ENCODE measurements around the gene ANAPC16.

The ANAPC16 gene

GRCh38 chr10:72215611-72216549 lies at the start of gene ANAPC16, which contains the start of gene ASCC1:
Gene ANAPC16, plus strand, starts transcription at chr10:72216012. Its CDS starts 7,903 bp downstream, at chr10:72223915.
Gene ASCC1, minus strand, starts transcription at chr10:72216276. Its CDS starts 2,978 bp downstream, at chr10:72213298.
- H3K36me3 ChIP-seq (ENCODE audit: control insufficient read depth in 5 of 5, insufficient read depth in 5 of 5, low read length in 5 of 5): peaks cover 4 to 13% (median 6%) of the 10 kb centered on the region in 5 donors
- H3K27me3 ChIP-seq (ENCODE audit: control insufficient read depth in 5 of 5, insufficient read depth in 4 of 5, low read length in 5 of 5): no peaks in the 10 kb centered on the region
- peaks cover 3 to 37% (median 33%) of the 10 kb centered on the region in 5 donors for H3K4me1 ChIP-seq (ENCODE audit: control insufficient read depth in 5 of 5, insufficient read depth in 5 of 5, low read length in 5 of 5)
- H3K9ac ChIP-seq (ENCODE audit: low read length in 5 of 5): peak within 1 kb of the TSS; percentile 80 to 97 (median 92)
- H3K27ac ChIP-seq (ENCODE audit: low read depth, low read length): peak within 1 kb of the TSS; percentile 99
- no peaks in the 10 kb centered on the region for H3K9me3 ChIP-seq (ENCODE audit: control insufficient read depth in 5 of 5, low read length in 5 of 5)
- peak within 1 kb of the TSS; percentile 83 to 100 (median 96) for H3K4me3 ChIP-seq (ENCODE audit: low read depth in 1 of 5, low read length in 5 of 5)

GRCh38 chr10:72167118-72167517 lies 48.7 kb upstream of the ANAPC16 start:
- Histone ChIP-seq H3K9ac (ENCODE audit: low read length in 5 of 5) (no peak overlapping the region), H3K27me3 (ENCODE audit: control insufficient read depth in 5 of 5, insufficient read depth in 4 of 5, low read length in 5 of 5) (no peaks in the 10 kb centered on the region), H3K4me3 (ENCODE audit: low read depth in 1 of 5, low read length in 5 of 5) (no peak overlapping the region), H3K36me3 (ENCODE audit: control insufficient read depth in 5 of 5, insufficient read depth in 5 of 5, low read length in 5 of 5) (peaks cover 0 to 3% (median 0%) of the 10 kb centered on the region in 5 donors), H3K27ac (ENCODE audit: low read depth, low read length) (no peak overlapping the region), H3K9me3 (ENCODE audit: control insufficient read depth in 5 of 5, low read length in 5 of 5) (no peaks in the 10 kb centered on the region), H3K4me1 (ENCODE audit: control insufficient read depth in 5 of 5, insufficient read depth in 5 of 5, low read length in 5 of 5) (peaks cover 0 to 6% (median 2%) of the 10 kb centered on the region in 5 donors)

- Histone ChIP-seq H3K4me1 (ENCODE audit: control insufficient read depth in 5 of 5, insufficient read depth in 5 of 5, low read length in 5 of 5) (peaks cover 0 to 15% (median 6%) of the 10 kb centered on the region in 5 donors), H3K9me3 (ENCODE audit: control insufficient read depth in 5 of 5, low read length in 5 of 5) (no peaks in the 10 kb centered on the region), H3K4me3 (ENCODE audit: low read depth in 1 of 5, low read length in 5 of 5) (no peak overlapping the region), H3K27ac (ENCODE audit: low read depth, low read length) (no peak overlapping the region), H3K27me3 (ENCODE audit: control insufficient read depth in 5 of 5, insufficient read depth in 4 of 5, low read length in 5 of 5) (no peaks in the 10 kb centered on the region), H3K36me3 (ENCODE audit: control insufficient read depth in 5 of 5, insufficient read depth in 5 of 5, low read length in 5 of 5) (peaks cover 0 to 3% (median 0%) of the 10 kb centered on the region in 5 donors), H3K9ac (ENCODE audit: low read length in 5 of 5) (no peak overlapping the region)
Measured at GRCh38 chr10:72170263-72170662, 45.5 kb upstream of the ANAPC16 start.

- H3K9me3 ChIP-seq (ENCODE audit: control insufficient read depth in 5 of 5, low read length in 5 of 5): no peaks in the 10 kb centered on the region
- H3K36me3 ChIP-seq (ENCODE audit: control insufficient read depth in 5 of 5, insufficient read depth in 5 of 5, low read length in 5 of 5): peaks cover 0 to 3% (median 0%) of the 10 kb centered on the region in 5 donors
- no peak overlapping the region for H3K27ac ChIP-seq (ENCODE audit: low read depth, low read length)
- H3K4me1 ChIP-seq (ENCODE audit: control insufficient read depth in 5 of 5, insufficient read depth in 5 of 5, low read length in 5 of 5): peaks cover 0 to 15% (median 6%) of the 10 kb centered on the region in 5 donors
- no peak overlapping the region for H3K9ac ChIP-seq (ENCODE audit: low read length in 5 of 5)
- no peak overlapping the region for H3K4me3 ChIP-seq (ENCODE audit: low read depth in 1 of 5, low read length in 5 of 5)
- no peaks in the 10 kb centered on the region for H3K27me3 ChIP-seq (ENCODE audit: control insufficient read depth in 5 of 5, insufficient read depth in 4 of 5, low read length in 5 of 5)
Measured at GRCh38 chr10:72170733-72171132, 45.1 kb upstream of the ANAPC16 start.

GRCh38 chr10:72171175-72171630 lies 44.6 kb upstream of the ANAPC16 start:
- peaks cover 0 to 3% (median 0%) of the 10 kb centered on the region in 5 donors for H3K36me3 ChIP-seq (ENCODE audit: control insufficient read depth in 5 of 5, insufficient read depth in 5 of 5, low read length in 5 of 5)
- H3K27ac ChIP-seq (ENCODE audit: low read depth, low read length): no peak overlapping the region
- H3K9ac ChIP-seq (ENCODE audit: low read length in 5 of 5): no peak overlapping the region
- no peaks in the 10 kb centered on the region for H3K27me3 ChIP-seq (ENCODE audit: control insufficient read depth in 5 of 5, insufficient read depth in 4 of 5, low read length in 5 of 5)
- no peaks in the 10 kb centered on the region for H3K9me3 ChIP-seq (ENCODE audit: control insufficient read depth in 5 of 5, low read length in 5 of 5)
- peaks cover 0 to 15% (median 6%) of the 10 kb centered on the region in 5 donors for H3K4me1 ChIP-seq (ENCODE audit: control insufficient read depth in 5 of 5, insufficient read depth in 5 of 5, low read length in 5 of 5)
- no peak overlapping the region for H3K4me3 ChIP-seq (ENCODE audit: low read depth in 1 of 5, low read length in 5 of 5)

- no peak overlapping the region for H3K4me3 ChIP-seq (ENCODE audit: low read depth in 1 of 5, low read length in 5 of 5)
- no peak overlapping the region for H3K27ac ChIP-seq (ENCODE audit: low read depth, low read length)
- no peaks in the 10 kb centered on the region for H3K27me3 ChIP-seq (ENCODE audit: control insufficient read depth in 5 of 5, insufficient read depth in 4 of 5, low read length in 5 of 5)
- H3K36me3 ChIP-seq (ENCODE audit: control insufficient read depth in 5 of 5, insufficient read depth in 5 of 5, low read length in 5 of 5): peaks cover 0 to 7% (median 6%) of the 10 kb centered on the region in 5 donors
- H3K4me1 ChIP-seq (ENCODE audit: control insufficient read depth in 5 of 5, insufficient read depth in 5 of 5, low read length in 5 of 5): peaks cover 0 to 15% (median 6%) of the 10 kb centered on the region in 5 donors
- H3K9me3 ChIP-seq (ENCODE audit: control insufficient read depth in 5 of 5, low read length in 5 of 5): no peaks in the 10 kb centered on the region
- H3K9ac ChIP-seq (ENCODE audit: low read length in 5 of 5): no peak overlapping the region
Measured at GRCh38 chr10:72173262-72173618, 42.6 kb upstream of the ANAPC16 start.

- Histone ChIP-seq H3K9me3 (ENCODE audit: control insufficient read depth in 5 of 5, low read length in 5 of 5) (no peaks in the 10 kb centered on the region), H3K27me3 (ENCODE audit: control insufficient read depth in 5 of 5, insufficient read depth in 4 of 5, low read length in 5 of 5) (no peaks in the 10 kb centered on the region), H3K27ac (ENCODE audit: low read depth, low read length) (no peak overlapping the region), H3K36me3 (ENCODE audit: control insufficient read depth in 5 of 5, insufficient read depth in 5 of 5, low read length in 5 of 5) (peaks cover 1 to 11% (median 8%) of the 10 kb centered on the region in 5 donors), H3K9ac (ENCODE audit: low read length in 5 of 5) (no peak overlapping the region), H3K4me1 (ENCODE audit: control insufficient read depth in 5 of 5, insufficient read depth in 5 of 5, low read length in 5 of 5) (peaks cover 0 to 15% (median 6%) of the 10 kb centered on the region in 5 donors), H3K4me3 (ENCODE audit: low read depth in 1 of 5, low read length in 5 of 5) (no peak overlapping the region)
Measured at GRCh38 chr10:72173619-72174296, 42.1 kb upstream of the ANAPC16 start.

- H3K4me3 ChIP-seq (ENCODE audit: low read depth in 1 of 5, low read length in 5 of 5): no peak overlapping the region
- no peak overlapping the region for H3K9ac ChIP-seq (ENCODE audit: low read length in 5 of 5)
- no peak overlapping the region for H3K27ac ChIP-seq (ENCODE audit: low read depth, low read length)
Measured at GRCh38 chr10:72174297-72174662, 41.5 kb upstream of the ANAPC16 start.

GRCh38 chr10:72175149-72175548 lies 40.7 kb upstream of the ANAPC16 start:
- Histone ChIP-seq H3K36me3 (ENCODE audit: control insufficient read depth in 5 of 5, insufficient read depth in 5 of 5, low read length in 5 of 5) (peaks cover 5 to 15% (median 11%) of the 10 kb centered on the region in 5 donors), H3K9me3 (ENCODE audit: control insufficient read depth in 5 of 5, low read length in 5 of 5) (no peaks in the 10 kb centered on the region), H3K4me1 (ENCODE audit: control insufficient read depth in 5 of 5, insufficient read depth in 5 of 5, low read length in 5 of 5) (peaks cover 0 to 15% (median 6%) of the 10 kb centered on the region in 5 donors), H3K27ac (ENCODE audit: low read depth, low read length) (no peak overlapping the region), H3K27me3 (ENCODE audit: control insufficient read depth in 5 of 5, insufficient read depth in 4 of 5, low read length in 5 of 5) (no peaks in the 10 kb centered on the region), H3K9ac (ENCODE audit: low read length in 5 of 5) (no peak overlapping the region), H3K4me3 (ENCODE audit: low read depth in 1 of 5, low read length in 5 of 5) (no peak overlapping the region)

More at GRCh38 chr10:72174297-72174662, 41.5 kb upstream of the ANAPC16 start:
- H3K9me3 ChIP-seq (ENCODE audit: control insufficient read depth in 5 of 5, low read length in 5 of 5): no peaks in the 10 kb centered on the region
- peaks cover 5 to 13% (median 11%) of the 10 kb centered on the region in 5 donors for H3K36me3 ChIP-seq (ENCODE audit: control insufficient read depth in 5 of 5, insufficient read depth in 5 of 5, low read length in 5 of 5)
- peaks cover 0 to 15% (median 6%) of the 10 kb centered on the region in 5 donors for H3K4me1 ChIP-seq (ENCODE audit: control insufficient read depth in 5 of 5, insufficient read depth in 5 of 5, low read length in 5 of 5)
- no peaks in the 10 kb centered on the region for H3K27me3 ChIP-seq (ENCODE audit: control insufficient read depth in 5 of 5, insufficient read depth in 4 of 5, low read length in 5 of 5)
